GM12801 (cell line): ENCODE results near the gene AURKAIP1.

ENCODE experiments used
- CTCF ChIP-seq: IDR thresholded peaks from one replicate; pipeline ENCODE4 v1.5.1; 2011; ENCODE audit warnings: control low read depth; ENCODE audit not compliant: insufficient read length; ENCODE audit errors: extremely low read depth

Gene AURKAIP1

GRCh38 chr1:1347663-1348419 lies 27.2 kb downstream of the AURKAIP1 start:
- TF ChIP-seq CTCF = no peak

- TF ChIP-seq CTCF = no peak
Measured at GRCh38 chr1:1347026-1347595, 27.9 kb downstream of the AURKAIP1 start.

GRCh38 chr1:1346501-1346890 lies 28.5 kb downstream of the AURKAIP1 start:
- TF ChIP-seq CTCF = no peak

- TF ChIP-seq CTCF = no peak
Measured at GRCh38 chr1:1345860-1346500, 29.0 kb downstream of the AURKAIP1 start.

GRCh38 chr1:1345384-1345783 lies 29.6 kb downstream of the AURKAIP1 start:
- TF ChIP-seq CTCF = no peak

- TF ChIP-seq CTCF = no peak
Measured at GRCh38 chr1:1344655-1345361, 30.2 kb downstream of the AURKAIP1 start.

GRCh38 chr1:1343811-1344421 lies 31.1 kb downstream of the AURKAIP1 start:
- TF ChIP-seq CTCF = no peak
